Left forelimb (tissue), 1 donor: ENCODE results near the gene KLHL35.

ENCODE experiments used
- DNase-seq: peaks from one replicate; pipeline ENCODE4 v3.0.0-alpha.2; 2018; ENCODE audit warnings: low spot score

The KLHL35 gene

GRCh38 chr11:75442161-75442885 lies 9.3 kb upstream of the KLHL35 start:
- no peak for DNase-seq

DNA sequence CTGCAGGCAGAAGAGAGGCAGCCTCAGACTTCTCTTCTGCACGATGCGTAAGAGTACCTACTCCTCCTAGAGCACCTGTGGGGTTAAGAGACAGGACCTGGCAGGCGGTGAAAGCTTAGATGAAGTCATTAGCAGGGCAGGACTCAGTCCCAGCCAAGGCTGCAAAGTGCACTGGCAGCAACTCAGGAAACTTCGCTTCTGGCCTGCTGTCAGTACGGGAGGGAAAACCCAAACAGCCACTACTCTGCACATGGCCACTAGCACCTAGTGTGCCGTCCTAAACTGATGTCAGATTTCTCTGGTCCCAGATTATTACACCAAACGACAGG lies 8.8 kb upstream of the KLHL35 start:
- no peak for DNase-seq

DNA sequence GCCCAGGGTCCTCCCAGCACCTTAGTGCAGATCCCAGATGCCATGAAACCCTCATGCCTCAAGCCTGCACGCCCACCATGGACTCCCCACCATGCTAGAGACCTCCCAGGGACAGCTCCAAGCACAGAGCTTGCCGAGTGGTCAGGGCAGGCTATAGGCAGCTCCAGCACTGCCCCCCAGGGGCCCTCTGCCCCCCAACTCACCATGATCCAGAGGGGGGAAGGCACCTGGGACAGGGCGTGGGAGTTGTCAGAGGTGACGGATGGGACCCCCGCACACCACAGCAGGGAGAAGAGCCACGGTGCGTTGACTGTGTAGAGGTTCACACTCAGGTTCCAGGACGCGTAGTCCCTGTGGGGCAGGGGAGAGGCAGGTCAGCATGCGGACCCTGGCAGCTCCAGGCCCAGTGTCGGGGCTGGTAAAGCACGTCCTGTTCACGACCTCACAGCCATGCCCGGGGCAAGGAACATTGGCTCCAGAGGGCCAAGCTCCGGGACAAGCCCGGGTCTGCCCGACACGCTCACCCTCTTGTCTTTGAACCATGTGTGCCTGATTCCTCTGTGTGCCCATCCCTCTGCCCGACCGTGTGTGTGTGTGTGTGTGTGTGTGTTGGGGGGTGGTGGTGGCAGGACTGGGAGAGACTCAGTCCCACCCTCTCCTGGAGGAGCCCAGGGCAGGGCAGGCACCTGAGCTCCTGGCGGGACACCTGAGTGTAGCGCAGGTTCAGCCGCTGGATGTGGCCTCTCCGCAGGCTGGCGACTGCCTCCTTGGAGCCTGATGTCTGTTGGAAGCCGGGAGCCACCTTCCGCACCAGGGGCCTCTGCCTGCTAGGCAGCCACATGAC lies 8.2 kb upstream of the KLHL35 start:
- DNase-seq: no peak

- no peak for DNase-seq
Measured at GRCh38 chr11:75439495-75440120, 6.6 kb upstream of the KLHL35 start.

DNA sequence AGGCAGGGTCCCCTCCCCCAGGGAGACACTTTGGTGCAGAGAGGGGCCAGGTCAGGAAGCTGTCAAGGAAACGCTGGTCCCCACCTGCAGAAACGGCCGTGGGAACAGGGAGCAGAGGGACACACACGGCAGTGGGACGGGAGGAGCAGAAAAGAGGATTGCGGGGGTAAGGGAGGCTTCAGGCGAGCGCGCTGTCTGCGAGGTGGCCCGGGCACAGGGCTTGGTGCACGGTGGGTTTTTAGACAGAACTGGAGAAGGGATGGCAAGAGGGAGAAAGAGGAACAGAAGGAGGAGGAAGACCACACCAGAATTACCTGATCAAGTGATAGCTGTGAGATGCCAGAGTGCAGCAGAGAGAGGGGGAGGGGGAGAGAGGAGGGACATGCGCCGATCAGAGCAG lies 6.0 kb upstream of the KLHL35 start:
- no peak for DNase-seq

DNA sequence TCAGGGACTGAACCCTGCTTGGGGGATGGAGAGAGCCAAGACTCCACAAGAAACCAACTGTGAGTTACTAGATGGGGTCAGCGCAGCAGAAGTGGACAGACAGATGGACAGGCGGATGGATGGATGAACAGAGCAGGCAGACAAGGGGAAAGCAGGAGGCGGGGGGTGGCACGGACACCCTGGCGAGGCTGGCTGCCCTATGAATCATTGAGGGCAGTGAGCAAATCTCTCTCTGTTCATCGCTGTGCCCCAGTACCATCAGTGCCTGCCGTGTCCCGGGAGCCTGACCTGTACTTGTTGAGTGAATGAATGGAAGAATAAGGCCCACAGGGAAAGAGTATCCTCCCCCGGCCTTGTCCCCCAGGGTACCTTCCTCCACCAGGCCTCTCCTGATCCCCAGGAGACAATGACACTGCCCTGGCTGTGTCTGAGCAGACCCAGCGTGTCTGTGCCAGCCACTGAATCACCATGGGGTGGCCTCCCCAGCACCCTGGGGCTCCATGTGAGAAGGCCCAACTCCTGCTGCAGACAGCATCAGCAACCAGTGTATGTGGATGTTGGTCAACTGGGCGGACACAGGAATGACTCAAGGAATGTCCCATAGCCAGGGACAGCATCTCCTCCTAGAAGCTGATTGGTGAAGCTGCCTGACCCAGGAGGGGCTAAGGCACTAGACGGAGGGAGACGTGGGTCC lies 5.1 kb upstream of the KLHL35 start:
- no peak for DNase-seq

GRCh38 chr11:75436806-75437205 lies 3.8 kb upstream of the KLHL35 start:
- no peak for DNase-seq

GRCh38 chr11:75435571-75435925 lies 2.5 kb upstream of the KLHL35 start:
- no peak for DNase-seq

DNA sequence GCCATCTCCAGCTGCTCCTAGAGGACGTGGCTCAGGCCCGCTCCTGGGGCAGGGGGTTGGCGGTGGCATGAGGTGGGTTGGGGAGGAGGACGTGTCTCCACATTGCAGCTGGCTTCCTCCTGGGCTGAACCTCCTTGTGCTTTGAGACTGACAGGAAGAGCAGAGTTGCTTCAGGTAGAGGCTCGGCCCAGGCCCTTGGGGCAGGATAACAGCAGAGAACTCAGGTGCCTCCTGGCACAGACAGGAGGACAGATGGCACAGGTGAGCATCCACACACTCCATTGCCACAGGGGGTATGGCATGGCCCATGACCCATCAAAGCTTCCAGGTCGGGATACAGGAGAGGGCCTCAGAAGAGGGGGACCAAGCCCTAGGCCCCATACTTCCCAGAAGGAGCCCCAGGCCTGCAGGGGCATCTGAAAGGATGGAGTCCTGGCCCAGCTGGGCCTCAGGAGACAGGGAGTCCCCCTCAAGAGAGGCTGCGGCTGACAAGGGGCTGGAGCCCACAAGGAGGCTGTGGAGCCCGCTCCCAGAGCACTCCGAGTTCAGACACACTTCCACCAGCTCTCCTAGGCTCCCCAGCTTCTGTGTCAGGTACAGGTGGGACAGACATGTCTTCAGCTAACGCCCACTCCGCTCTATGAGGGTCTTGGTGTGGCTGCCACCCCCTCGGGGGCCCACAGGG lies 2.0 kb upstream of the KLHL35 start:
- no peak for DNase-seq

- no peak for DNase-seq
Measured at GRCh38 chr11:75434051-75434450, 1.0 kb upstream of the KLHL35 start.

DNA sequence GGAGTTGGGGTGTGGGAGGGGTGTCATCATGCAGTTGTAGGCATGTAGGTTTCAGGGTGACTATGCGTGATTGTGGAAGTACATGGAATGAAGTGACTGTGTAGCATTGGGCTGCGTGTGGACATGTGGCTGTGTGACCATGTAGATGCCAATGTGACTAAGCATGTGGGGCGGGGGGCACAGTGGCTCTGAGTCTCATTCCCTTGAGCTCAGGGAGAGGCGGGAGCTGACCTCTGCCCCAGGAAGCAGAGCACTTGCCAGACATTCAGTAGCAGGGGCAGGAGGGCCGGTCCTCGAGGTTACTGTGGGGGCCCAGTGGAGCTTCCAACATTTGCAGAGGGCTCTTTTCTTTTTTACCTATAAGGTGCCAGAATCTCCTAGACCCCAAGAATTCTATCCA lies 440 bp upstream of the KLHL35 start:
- no peak for DNase-seq

GRCh38 chr11:75431533-75432525 lies 1.2 kb downstream of the KLHL35 start:
- DNase-seq: no peak

GRCh38 chr11:75430714-75431532 lies 2.1 kb downstream of the KLHL35 start:
- no peak for DNase-seq

DNA sequence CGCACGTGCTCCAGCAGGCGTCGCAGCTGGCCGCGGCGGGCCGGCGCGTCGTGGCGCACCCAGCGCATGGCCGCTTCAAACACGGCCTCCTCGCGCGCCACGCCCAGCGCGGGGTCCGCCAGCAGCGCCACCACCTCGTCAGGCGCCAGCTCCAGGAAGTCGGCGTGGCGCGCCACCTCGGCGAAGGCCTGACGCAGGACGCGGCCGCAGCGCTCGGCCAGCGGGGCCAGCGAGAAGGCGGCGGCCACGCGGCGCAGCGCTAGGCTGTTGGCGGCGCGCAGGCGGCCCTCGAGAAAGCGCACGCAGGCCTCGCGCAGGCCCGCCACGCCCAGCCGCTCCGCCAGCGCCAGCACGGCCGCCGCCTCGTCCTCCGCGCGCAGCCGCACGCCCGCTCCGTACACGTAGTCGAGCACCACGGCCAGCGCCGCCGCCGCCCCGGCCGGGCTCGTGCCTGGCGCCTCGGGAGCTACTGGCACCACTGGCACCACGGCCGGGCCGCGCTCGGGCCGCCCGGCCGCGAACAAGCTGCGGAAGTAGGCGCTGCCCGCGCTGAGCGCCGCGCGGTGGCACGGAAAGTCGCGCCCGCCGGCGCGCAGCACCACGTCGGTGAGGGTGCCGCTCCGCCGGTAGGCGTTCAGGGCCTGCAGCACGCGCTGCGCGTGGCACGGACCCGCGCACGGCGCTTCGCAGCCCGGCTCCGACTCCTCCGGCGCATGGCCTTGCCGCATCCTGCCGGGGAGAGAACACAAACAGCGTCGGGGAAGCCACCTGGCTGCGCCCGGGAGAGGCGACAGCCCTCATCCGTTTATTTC lies 2.9 kb downstream of the KLHL35 start:
- DNase-seq: peak; percentile 80

- no peak for DNase-seq
Measured at GRCh38 chr11:75429641-75429901, 3.4 kb downstream of the KLHL35 start.

DNA sequence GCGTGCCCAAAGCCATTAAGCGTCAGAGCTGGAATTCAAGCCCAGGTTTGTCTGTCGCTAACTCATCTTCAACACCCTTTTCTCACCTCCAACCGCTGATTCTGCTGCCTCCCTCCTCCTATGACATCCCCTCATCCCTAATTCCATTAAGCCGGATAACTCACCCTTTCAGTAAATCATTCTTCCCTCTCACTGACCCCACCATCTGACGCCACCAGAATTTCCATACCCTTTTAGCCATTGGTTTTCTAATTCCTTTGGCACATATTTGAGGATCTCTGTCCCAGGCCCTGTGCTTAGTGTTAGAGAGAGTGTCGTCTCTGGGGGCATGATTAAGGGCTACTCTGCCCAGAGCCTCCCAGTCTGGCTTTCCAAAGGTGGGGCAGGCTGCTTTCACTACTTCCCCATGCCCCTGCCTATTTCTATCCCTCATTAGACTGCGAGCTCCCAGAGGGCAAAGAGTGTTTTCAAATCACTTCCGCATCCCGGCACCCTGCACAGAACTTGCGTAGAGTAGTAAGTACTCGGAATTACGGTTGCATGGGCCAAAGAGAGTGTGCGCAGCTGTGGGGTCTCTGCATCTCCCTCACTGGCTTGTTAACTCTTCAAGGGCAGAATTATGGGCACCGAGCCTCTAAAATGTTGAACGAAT lies 3.9 kb downstream of the KLHL35 start:
- DNase-seq: no peak

DNA sequence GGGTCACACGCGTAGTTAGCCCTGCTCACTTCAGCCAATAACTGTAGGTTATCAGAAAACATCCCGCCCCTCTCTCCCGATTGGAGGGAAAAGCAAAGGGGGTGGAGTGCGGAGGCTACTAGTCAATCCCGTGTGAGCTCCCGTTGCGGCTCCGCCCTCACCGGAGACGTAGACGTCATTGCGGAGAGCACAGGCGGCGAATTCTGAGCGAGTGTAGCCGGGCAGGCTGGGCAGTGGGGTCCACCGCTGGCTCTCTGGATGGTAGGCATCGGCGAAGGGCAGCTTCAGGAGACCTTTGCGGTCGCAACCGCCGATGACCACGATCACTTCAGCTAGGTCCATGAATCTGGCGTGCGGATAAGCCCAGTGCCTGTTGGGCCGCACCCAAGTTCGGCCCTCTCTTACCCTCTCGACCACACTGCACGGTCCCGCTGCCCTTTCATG lies 4.7 kb downstream of the KLHL35 start:
- peak; percentile 83 for DNase-seq

DNA sequence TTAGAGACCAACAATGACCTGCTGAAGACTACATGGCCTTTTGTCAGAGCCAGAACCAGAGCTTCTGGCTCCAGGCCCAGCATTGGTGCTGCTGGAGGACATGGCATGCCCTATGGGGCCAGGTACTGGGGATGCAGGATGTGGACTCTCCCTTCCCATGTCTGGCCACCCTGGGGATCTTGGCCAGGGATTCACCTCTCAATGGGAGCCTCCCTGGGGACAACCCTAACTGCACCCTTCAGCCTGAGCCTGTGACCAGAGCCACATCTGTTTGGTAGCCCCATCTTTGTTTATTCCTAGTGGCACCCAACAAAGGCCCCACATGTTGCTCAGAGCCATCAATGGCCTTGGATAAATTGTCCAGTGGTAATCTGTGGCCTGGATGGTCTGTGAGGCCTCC lies 5.8 kb downstream of the KLHL35 start:
- no peak for DNase-seq

GRCh38 chr11:75426720-75427086 lies 6.3 kb downstream of the KLHL35 start:
- DNase-seq: no peak
